ENCODE data around the gene ZNF554.

- no peak for TF ChIP-seq REST (IDR thresholded peaks at IDR 0.05; ENCODE audit: low read depth, low read length)
- no peak for TF ChIP-seq CTCF (IDR thresholded peaks at IDR 0.05)
- TF ChIP-seq SIN3A (IDR thresholded peaks at IDR 0.05; ENCODE audit: borderline replicate concordance, low read depth, low read length): no peak
- TF ChIP-seq TAF1 (IDR thresholded peaks at IDR 0.05; ENCODE audit: borderline replicate concordance, low read depth, low read length): no peak
- TF ChIP-seq POLR2AphosphoS5 (IDR thresholded peaks at IDR 0.05; ENCODE audit: low read depth, low read length): no peak
- no peak for TF ChIP-seq MAX (IDR thresholded peaks at IDR 0.05; ENCODE audit: low read depth)
- no peak for TF ChIP-seq MEF2A (IDR thresholded peaks at IDR 0.05; ENCODE audit: borderline replicate concordance, low read depth)
- no peak for TF ChIP-seq ELF1 (IDR thresholded peaks at IDR 0.05)
- no peak for TF ChIP-seq YY1 (IDR thresholded peaks at IDR 0.05; ENCODE audit: low read depth)
- no peak for TF ChIP-seq USF2 (IDR thresholded peaks at IDR 0.05; ENCODE audit: borderline replicate concordance, low read depth, low read length)
- no peak for TF ChIP-seq JUND (IDR thresholded peaks at IDR 0.05)
Observed at GRCh38 chr19:2805991-2806649, 13.5 kb upstream of the ZNF554 start.
